GM23248 (cell line): Measurements from ENCODE around the gene PSD. TPM values are rescaled to one million over a fixed set of nuclear protein-coding genes. Genes with fewer than 3 reads are reported as not detected.
A peak's percentile ranks its signal among the peaks of the same experiment; 100 is the strongest.

Source experiments
- DNase-seq: peaks from one replicate; pipeline ENCODE4 v3.0.0-alpha.2; 2015
- H2AFZ ChIP-seq: fragments of 200-600 bp; sonication (generic); 2 replicates; pipeline ENCODE4 v1.6.1; 2016; ENCODE audit warnings: antibody characterized with exemption
- H3F3A ChIP-seq: fragments of 200-600 bp; sonication (generic); 2 replicates; pipeline ENCODE4 v1.6.1; 2016; ENCODE audit warnings: mild to moderate bottlenecking, antibody characterized with exemption, mixed run types; ENCODE audit not compliant: insufficient read depth
- H3K27ac ChIP-seq: fragments of 200-600 bp; sonication (generic); 2 replicates; pipeline ENCODE4 v1.5.1; 2016; ENCODE audit warnings: mild to moderate bottlenecking
- H3K27me3 ChIP-seq: fragments of 200-600 bp; sonication (generic); replicated peaks from 2 replicates; pipeline ENCODE4 v1.6.1; 2016; ENCODE audit warnings: mild to moderate bottlenecking; ENCODE audit not compliant: insufficient read depth
- H3K36me3 ChIP-seq: fragments of 200-600 bp; sonication (generic); 2 replicates; pipeline ENCODE4 v1.6.1; 2016; ENCODE audit warnings: low read depth, mild to moderate bottlenecking
- H3K4me1 ChIP-seq: fragments of 200-600 bp; sonication (generic); 2 replicates; pipeline ENCODE4 v1.6.1; 2016; ENCODE audit warnings: mild to moderate bottlenecking; ENCODE audit not compliant: insufficient read depth
- H3K4me2 ChIP-seq: fragments of 200-600 bp; sonication (generic); one replicate; pipeline ENCODE4 v1.6.1; 2016; ENCODE audit warnings: mild to moderate bottlenecking; ENCODE audit not compliant: unreplicated experiment
- H3K4me3 ChIP-seq: fragments of 200-600 bp; sonication (generic); 2 replicates; pipeline ENCODE4 v1.5.1; 2016; ENCODE audit warnings: mild to moderate bottlenecking
- H3K79me2 ChIP-seq: fragments of 200-600 bp; sonication (generic); 2 replicates; pipeline ENCODE4 v1.6.1; 2016; ENCODE audit warnings: mild to moderate bottlenecking; ENCODE audit not compliant: insufficient read depth
- H3K9ac ChIP-seq: fragments of 200-600 bp; sonication (generic); 2 replicates; pipeline ENCODE4 v1.6.1; 2016; ENCODE audit warnings: mild to moderate bottlenecking
- H3K9me2 ChIP-seq: fragments of 200-600 bp; sonication (generic); 2 replicates; pipeline ENCODE4 v1.6.1; 2016; ENCODE audit warnings: mixed run types, mild to moderate bottlenecking, moderate library complexity; ENCODE audit not compliant: insufficient read depth
- H3K9me3 ChIP-seq: fragments of 200-600 bp; sonication (generic); one replicate; pipeline ENCODE4 v1.6.1; 2017; ENCODE audit warnings: low read depth
- H4K20me1 ChIP-seq: fragments of 200-600 bp; sonication (generic); 2 replicates; pipeline ENCODE4 v1.6.0; 2016; ENCODE audit not compliant: insufficient read depth
- EZH2 ChIP-seq: fragments of 200-600 bp; sonication (generic); IDR thresholded peaks from 2 replicates; pipeline ENCODE4 v1.6.1; 2018; ENCODE audit warnings: antibody characterized with exemption, mild to moderate bottlenecking; ENCODE audit not compliant: insufficient read depth, poor library complexity, severe bottlenecking
- EZH2phosphoT487 ChIP-seq: fragments of 200-600 bp; sonication (generic); IDR thresholded peaks from 2 replicates; pipeline ENCODE4 v1.6.1; 2018; ENCODE audit warnings: antibody characterized with exemption, moderate library complexity, mild to moderate bottlenecking, low read depth; ENCODE audit not compliant: insufficient read depth
- WGBS, 2 experiments: methylation state at CpG; one replicate each; pipeline ENCODE4 v1.1.6; 2015 to 2017; ENCODE audit warnings: low lambda C conversion rate in 2 of 2, low coverage in 1 of 2; ENCODE audit errors: missing lambda C conversion rate in 2 of 2; 5-methylcytosine and 5-hydroxymethylcytosine counted together
- in situ Hi-C: fragments of 300-500 bp; cut with MboI; formaldehyde crosslinking; loops from 2 replicates; pipeline ENCODE4 v1.15.0; 2020
- polyA plus RNA-seq: library from polyadenylated mRNA; unstranded; fragments of >200 nt; fragmentation: Nextera tagmentation; extraction: Ambion mirVana; gene quantifications from 2 replicates; pipeline ENCODE4 v1.2.1, GENCODE V29; 2016
- total RNA-seq: library from RNA; depleted of rRNA; stranded (reverse); fragments of >200 nt; shearing (Covaris generic); gene quantifications from 2 replicates; pipeline ENCODE4 v1.2.3, GENCODE V29; 2014

Gene PSD
- total and polyA plus RNA-seq, 2 experiments from 2014 or later, result 1.8 to 11.3 TPM

DNA sequence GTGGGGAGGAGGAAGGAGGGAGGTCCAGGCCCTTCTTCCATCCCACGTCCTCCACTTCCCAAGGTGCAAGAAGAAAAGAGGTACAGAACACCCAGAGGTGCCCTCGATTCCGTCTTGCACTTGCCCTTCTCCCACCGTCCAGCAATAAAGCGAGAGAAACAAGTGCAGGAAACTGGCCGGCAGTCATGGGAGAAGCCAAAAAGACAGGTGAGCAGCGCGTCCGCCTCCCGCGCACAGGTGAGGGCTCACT is 31.5 kb upstream of the PSD start:
- in situ Hi-C loops, result no loop called here
- Histone ChIP-seq H2AFZ (peak overlapping the region; percentile 90), H3K9ac (peak overlapping the region; percentile 74), H3K27ac (no peak overlapping the region), H3K27me3 (no peaks in the 10 kb centered on the region), H3K4me2 (peak overlapping the region; percentile 82), H3K4me3 (peak overlapping the region; percentile 74), H3K4me1 (peaks cover 19% of the 10 kb centered on the region), H3F3A (peaks cover 24% of the 10 kb centered on the region), H4K20me1 (no peaks in the 10 kb centered on the region), H3K9me2 (no peaks in the 10 kb centered on the region), H3K36me3 (no peaks in the 10 kb centered on the region), H3K9me3 (no peaks in the 10 kb centered on the region), H3K79me2 (no peaks in the 10 kb centered on the region)
- no peak for DNase-seq
- 0 to 2% methylated on average over 11 of the region's 11 CpGs for WGBS, 2 experiments
- TF ChIP-seq EZH2phosphoT487 (no peak), EZH2 (no peak)

DNA sequence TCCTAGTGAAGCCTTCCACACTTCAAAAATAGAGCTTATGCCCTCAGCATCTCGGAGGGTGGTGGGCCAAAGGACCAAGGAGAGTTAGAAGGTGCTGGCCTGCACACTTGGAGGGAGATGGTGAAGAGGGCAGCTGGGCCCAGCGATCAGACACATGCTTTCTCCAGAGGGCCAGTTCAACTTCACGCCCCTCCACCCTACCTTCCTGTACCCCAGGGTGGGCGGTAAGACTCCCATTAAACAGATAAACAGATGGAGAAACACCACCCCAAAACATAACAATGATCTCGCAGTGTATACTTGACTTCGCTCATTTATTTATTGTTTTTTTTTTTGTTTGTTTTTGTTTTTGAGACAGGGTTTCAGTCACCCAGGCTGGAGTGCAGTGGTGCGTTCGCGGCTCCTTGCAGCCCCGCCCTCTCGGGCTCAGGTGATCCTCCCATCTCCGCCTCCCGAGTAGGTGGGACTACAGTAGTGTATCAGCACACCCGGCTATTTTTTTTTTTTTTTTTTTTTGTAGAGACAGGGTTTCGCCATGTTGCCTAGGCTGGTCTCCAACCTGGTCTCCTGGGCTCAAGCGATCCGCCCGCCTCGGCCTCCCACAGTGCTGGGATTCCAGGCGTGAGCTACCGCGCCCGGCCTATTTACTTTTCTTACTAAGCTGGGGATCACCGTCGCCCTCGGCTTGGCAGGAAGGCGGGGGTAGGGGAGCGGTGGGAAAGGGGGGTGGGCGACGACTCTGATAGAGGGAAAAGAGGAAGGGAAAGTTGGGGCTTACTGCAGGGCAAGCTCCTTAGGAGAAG is 30.9 kb upstream of the PSD start:
- H2AFZ ChIP-seq, result peak overlapping the region; percentile 90
- no peak for TF ChIP-seq EZH2
- no peak for TF ChIP-seq EZH2phosphoT487
- H3F3A ChIP-seq, result peaks cover 24% of the 10 kb centered on the region
- H3K4me3 ChIP-seq, result peak overlapping the region; percentile 74
- H3K36me3 ChIP-seq, result no peaks in the 10 kb centered on the region
- no peaks in the 10 kb centered on the region for H3K79me2 ChIP-seq
- 11 to 15% methylated on average over 24 to 30 of the region's 30 CpGs for WGBS, 2 experiments
- H3K27me3 ChIP-seq, result no peaks in the 10 kb centered on the region
- H3K27ac ChIP-seq, result no peak overlapping the region
- H3K9ac ChIP-seq, result peak overlapping the region; percentile 74
- in situ Hi-C loops, result no loop called here
- H3K4me1 ChIP-seq, result peaks cover 19% of the 10 kb centered on the region
- H3K4me2 ChIP-seq, result peak overlapping the region; percentile 82
- peak; percentile 66 for DNase-seq
- no peaks in the 10 kb centered on the region for H3K9me3 ChIP-seq
- no peaks in the 10 kb centered on the region for H4K20me1 ChIP-seq
- no peaks in the 10 kb centered on the region for H3K9me2 ChIP-seq

DNA sequence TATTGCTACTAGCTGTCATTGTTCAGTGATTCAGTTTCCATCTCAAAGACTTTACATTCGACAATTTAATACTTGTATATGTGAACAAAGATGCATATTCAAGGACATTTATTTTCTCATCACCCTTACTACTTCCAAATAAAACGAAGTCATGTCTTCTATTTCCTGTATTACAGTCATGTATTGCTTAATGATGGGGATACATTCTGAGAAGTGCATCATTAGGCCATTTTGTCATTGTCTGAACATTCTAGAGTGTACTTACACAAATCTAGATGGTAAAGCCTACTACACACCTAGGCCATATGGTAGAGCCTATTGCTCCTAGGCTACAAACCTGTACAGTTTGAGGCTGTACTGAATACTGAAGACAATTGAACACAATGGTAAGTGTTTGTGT is 26.3 kb upstream of the PSD start:
- Histone ChIP-seq H2AFZ (no peak overlapping the region), H3K9me2 (no peaks in the 10 kb centered on the region), H3K27me3 (no peaks in the 10 kb centered on the region), H3K27ac (no peak overlapping the region), H3K9me3 (no peaks in the 10 kb centered on the region), H3K4me1 (no peaks in the 10 kb centered on the region), H3F3A (no peaks in the 10 kb centered on the region), H3K4me3 (no peak overlapping the region), H3K79me2 (no peaks in the 10 kb centered on the region), H3K9ac (no peak overlapping the region), H3K36me3 (no peaks in the 10 kb centered on the region), H4K20me1 (no peaks in the 10 kb centered on the region), H3K4me2 (no peak overlapping the region)
- DNase-seq, result no peak
- TF ChIP-seq EZH2phosphoT487 (no peak), EZH2 (no peak)
- 72 to 85% methylated on average over 2 of the region's 2 CpGs for WGBS, 2 experiments
- in situ Hi-C loops, result no loop called here

DNA sequence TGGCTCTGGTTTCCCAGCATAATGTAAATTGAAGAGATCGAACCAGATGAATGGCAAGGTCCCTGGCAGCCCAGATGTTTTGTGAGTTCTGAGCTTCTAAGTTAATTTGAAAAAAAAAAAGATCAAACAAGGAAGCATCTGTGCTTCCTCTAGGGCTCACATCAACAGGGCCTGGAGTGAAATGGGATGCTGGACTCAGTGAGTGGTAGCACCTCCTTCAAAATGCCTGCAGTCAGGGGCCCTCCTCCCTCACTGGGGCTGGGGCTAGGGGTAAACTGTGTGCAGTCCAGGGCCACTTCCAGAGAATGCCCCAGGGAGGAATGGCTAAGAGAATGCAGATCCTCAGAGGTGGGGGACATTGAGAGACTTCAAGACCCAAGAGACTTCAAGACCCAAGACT is 19.8 kb upstream of the PSD start:
- TF ChIP-seq EZH2phosphoT487, result no peak
- TF ChIP-seq EZH2, result no peak
- no peak overlapping the region for H3K27ac ChIP-seq
- DNase-seq, result no peak
- H3K4me1 ChIP-seq, result peaks cover 15% of the 10 kb centered on the region
- H3K27me3 ChIP-seq, result no peaks in the 10 kb centered on the region
- WGBS, 2 experiments, result 78 to 80% methylated on average over 1 of the region's 1 CpG
- no peak overlapping the region for H3K4me3 ChIP-seq
- in situ Hi-C loops, result no loop called here
- H3K36me3 ChIP-seq, result no peaks in the 10 kb centered on the region
- no peak overlapping the region for H2AFZ ChIP-seq
- H3K4me2 ChIP-seq, result no peak overlapping the region
- H3K79me2 ChIP-seq, result peaks cover 8% of the 10 kb centered on the region; the same call in 1 of the 2 replicates
- no peaks in the 10 kb centered on the region for H3K9me3 ChIP-seq
- H3K9me2 ChIP-seq, result no peaks in the 10 kb centered on the region
- no peaks in the 10 kb centered on the region for H4K20me1 ChIP-seq
- no peaks in the 10 kb centered on the region; the same call in 1 of the 2 replicates for H3F3A ChIP-seq
- no peak overlapping the region for H3K9ac ChIP-seq

DNA sequence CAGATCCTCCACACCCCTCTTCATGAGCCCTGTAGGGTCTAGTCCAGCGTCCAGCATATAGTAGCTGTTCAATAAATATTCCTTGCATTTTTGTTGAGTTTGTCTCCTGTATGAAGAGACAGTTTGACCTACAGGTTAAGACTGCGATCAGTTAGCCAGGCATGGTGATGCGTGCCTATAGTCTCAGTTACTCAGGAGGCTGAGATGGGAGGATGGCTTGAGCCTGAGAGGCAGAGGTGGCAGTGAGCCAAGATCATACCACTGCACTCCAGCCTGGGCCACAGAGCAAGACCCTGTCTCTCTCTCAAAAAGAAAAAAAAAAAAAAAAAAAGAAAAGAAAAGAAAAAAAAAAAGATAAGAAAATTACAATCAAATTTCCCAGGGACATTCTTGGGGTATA is 18.9 kb upstream of the PSD start:
- H3F3A ChIP-seq, result no peaks in the 10 kb centered on the region; the same call in 1 of the 2 replicates
- H3K27ac ChIP-seq, result no peak overlapping the region
- H3K27me3 ChIP-seq, result no peaks in the 10 kb centered on the region
- no peaks in the 10 kb centered on the region for H4K20me1 ChIP-seq
- in situ Hi-C loops, result no loop called here
- peaks cover 15% of the 10 kb centered on the region for H3K4me1 ChIP-seq
- H3K79me2 ChIP-seq, result peaks cover 8% of the 10 kb centered on the region; the same call in 1 of the 2 replicates
- no peak overlapping the region for H2AFZ ChIP-seq
- DNase-seq, result no peak
- WGBS, 2 experiments, result 89 to 93% methylated on average over 3 of the region's 3 CpGs
- H3K9me2 ChIP-seq, result no peaks in the 10 kb centered on the region
- no peak overlapping the region for H3K9ac ChIP-seq
- H3K4me2 ChIP-seq, result no peak overlapping the region
- no peak for TF ChIP-seq EZH2phosphoT487
- TF ChIP-seq EZH2, result no peak
- 0 out of 2 replicates have a peak overlapping the region, but pooled peaks have one; percentile 22 for H3K4me3 ChIP-seq
- H3K9me3 ChIP-seq, result no peaks in the 10 kb centered on the region
- no peaks in the 10 kb centered on the region for H3K36me3 ChIP-seq
